GM10266 (cell line): ENCODE measurements around the gene MAP4K1.
"Not testable (repeated sequence)": the region's sequence is repeated elsewhere in the genome, so short reads cannot be mapped to it uniquely, and the experiment has no call there.

Source experiments
- DNase-seq: peaks from one replicate; pipeline ENCODE4 v3.0.0; 2012; ENCODE audit errors: extremely low spot score
- CTCF ChIP-seq: IDR thresholded peaks from 2 replicates; pipeline ENCODE4 v1.5.1; 2012; ENCODE audit warnings: mild to moderate bottlenecking, low read depth; ENCODE audit not compliant: control insufficient read depth, insufficient read depth; ENCODE audit errors: missing control alignments

The MAP4K1 gene

DNA sequence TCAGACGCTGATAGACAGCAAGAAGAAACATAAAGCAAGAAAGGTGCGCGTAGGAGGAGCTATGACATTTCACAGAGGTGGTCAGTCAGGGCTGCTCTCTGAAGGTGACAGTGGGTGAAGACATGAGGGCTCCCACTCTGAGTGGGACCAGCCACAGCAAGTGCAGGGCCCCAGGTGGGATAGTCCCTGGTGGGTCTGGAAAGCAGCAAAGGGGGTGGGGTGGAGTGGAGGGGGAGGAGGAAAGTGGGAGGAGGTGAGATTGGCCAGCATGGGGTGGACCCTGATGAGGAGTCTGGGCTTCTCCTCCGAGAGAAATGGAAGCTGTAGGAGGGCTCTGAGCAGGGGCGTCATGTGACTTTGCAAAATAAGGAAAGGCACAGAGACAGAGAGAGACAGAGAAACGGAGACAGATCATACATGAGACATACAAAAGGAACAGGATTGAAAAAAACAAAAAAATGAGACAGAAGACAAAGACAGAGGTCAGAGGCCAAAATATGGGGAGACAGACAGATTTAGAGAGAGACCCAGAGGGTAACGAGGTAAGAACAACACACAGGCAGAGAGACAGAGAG is 2.7 kb downstream of the MAP4K1 start:
- no peak for TF ChIP-seq CTCF
- no peak for DNase-seq

DNA sequence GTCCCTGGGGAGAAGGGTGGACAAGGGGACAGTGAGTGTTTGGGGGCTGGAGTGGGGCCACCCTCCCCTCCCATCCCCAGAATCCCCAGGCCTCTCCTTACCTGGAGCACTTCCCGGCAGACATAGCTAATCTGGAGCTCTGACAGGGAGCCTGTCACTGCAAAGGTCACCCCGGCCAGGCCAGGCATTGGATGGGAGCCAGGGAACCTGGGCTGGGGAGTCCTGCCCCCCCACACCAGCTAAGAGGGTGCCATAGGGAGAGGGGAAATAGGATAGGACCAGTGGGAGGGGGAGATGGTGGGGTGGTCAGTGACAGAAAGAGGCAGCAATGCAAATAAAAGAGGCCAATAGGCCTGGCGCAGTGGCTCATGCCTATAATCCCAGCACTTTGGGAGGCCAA is 3.5 kb downstream of the MAP4K1 start:
- no peak for DNase-seq
- TF ChIP-seq CTCF: no peak

DNA sequence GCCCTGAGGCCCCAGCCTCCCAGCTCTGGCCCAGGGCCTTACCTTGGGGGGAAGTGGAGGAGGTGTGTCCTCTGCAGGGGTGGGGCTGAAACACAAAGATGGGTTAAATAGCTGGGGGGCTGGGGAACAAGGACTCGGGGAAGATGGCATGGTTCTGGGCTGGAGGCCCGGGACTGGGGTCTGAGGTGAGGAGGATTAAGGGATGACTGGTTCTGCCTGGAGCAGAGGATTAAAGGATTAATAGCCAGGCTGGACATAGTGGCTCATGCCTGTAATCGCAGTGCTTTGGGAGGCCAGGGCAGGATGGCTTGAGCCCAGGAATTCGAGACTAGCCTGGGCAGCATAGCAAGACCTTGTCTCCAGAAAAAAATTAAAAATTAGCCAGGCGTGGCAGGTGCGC is 11.6 kb downstream of the MAP4K1 start:
- no peak for DNase-seq
- no peak for TF ChIP-seq CTCF

GRCh38 chr19:38602856-38603255 is 14.9 kb downstream of the MAP4K1 start:
- not testable (repeated sequence) for DNase-seq

DNA sequence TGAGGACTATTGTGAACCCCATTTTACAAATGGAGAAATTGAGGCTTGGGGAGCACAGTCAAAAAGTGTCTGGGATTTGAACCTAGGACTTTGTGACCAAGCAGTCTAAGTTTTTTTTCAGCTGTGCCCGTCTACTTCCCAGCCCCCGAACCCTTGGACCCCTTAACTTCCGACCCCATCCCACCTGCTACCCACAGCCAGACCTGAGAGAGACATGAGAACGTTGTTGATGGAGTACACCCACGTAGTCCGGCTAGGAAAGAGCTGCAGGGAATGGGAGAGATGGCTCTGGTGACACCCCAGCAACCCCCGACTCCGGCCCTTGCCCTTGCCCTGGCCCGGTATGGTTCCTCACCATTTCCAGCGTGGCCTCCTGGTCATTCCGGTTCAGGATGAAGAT is 18.0 kb downstream of the MAP4K1 start:
- no peak for TF ChIP-seq CTCF

GRCh38 chr19:38597075-38597474 is 20.7 kb downstream of the MAP4K1 start:
- TF ChIP-seq CTCF: no peak
- DNase-seq: no peak

More for the DNA sequence above, 18.0 kb downstream of the MAP4K1 start:
- DNase-seq: no peak

GRCh38 chr19:38596057-38596981 is 21.4 kb downstream of the MAP4K1 start:
- no peak for TF ChIP-seq CTCF
- no peak for DNase-seq

DNA sequence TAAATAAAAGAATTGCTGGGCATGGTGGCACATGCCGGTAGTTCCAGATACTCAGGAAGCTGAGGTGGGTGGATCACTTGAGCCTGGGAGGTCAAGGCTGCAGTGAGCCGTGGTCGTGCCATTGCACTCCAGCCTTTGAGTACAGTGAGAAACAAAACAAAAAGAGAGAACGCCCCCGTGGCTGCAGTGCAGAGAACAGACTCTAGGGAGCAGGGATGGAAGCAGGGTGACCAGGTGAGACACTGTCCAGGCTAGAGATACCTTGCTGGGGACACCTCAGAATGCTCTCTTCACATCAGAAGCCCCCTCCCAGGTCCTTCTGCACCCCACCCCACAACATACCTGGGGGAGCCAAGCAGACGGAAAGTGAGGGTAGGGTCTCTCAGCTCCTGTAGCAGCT is 24.8 kb downstream of the MAP4K1 start:
- no peak for DNase-seq

More for the DNA sequence above, 24.8 kb downstream of the MAP4K1 start:
- no peak for TF ChIP-seq CTCF
